MCF 10A (cell line): Measurements from ENCODE around the gene SPAG6. TPM values are rescaled to one million over a fixed set of nuclear protein-coding genes. Genes with fewer than 3 reads are reported as not detected.

Experiments used
- BruUV-seq: library from RNA; stranded (reverse); fragments of 400-500 nt; replicated peaks from 2 replicates; lab custom pipeline; 2021; lab: Mats Ljungman, UMichigan
- CTCF ChIA-PET: fragments of 300-600 bp; sonication (Branson Sonifier 250); formaldehyde crosslinking; extraction: SDS; loops from one replicate; lab custom pipeline; 2021; ENCODE audit warnings: antibody characterized with exemption, inconsistent platforms; lab: Yijun Ruan, JAX
- POLR2A ChIA-PET: fragments of 300-600, 350-650 bp; sonication (Branson Sonifier 250); formaldehyde crosslinking; extraction: SDS; loops from one replicate; lab custom pipeline; 2020; ENCODE audit warnings: antibody characterized with exemption, inconsistent platforms; lab: Yijun Ruan, JAX
- DNase-seq: peaks from one replicate; pipeline ENCODE4 v3.0.0-alpha.2; 2018; ENCODE audit not compliant: unreplicated experiment
- H3K27ac Mint-ChIP-seq: one replicate; pipeline ENCODE4 v1.8.0; 2022; ENCODE audit warnings: mild to moderate bottlenecking, low read depth, mixed read lengths; ENCODE audit not compliant: unreplicated experiment
- H3K27me3 Mint-ChIP-seq: one replicate; pipeline ENCODE4 v1.8.0; 2022; ENCODE audit warnings: mixed read lengths; ENCODE audit not compliant: insufficient read depth, unreplicated experiment
- H3K36me3 Mint-ChIP-seq: one replicate; pipeline ENCODE4 v1.8.0; 2022; ENCODE audit warnings: mild to moderate bottlenecking, moderate library complexity, mixed read lengths; ENCODE audit not compliant: insufficient read depth, unreplicated experiment
- H3K4me1 Mint-ChIP-seq: one replicate; pipeline ENCODE4 v1.8.0; 2022; ENCODE audit warnings: mixed read lengths; ENCODE audit not compliant: insufficient read depth, unreplicated experiment
- H3K4me3 Mint-ChIP-seq: one replicate; pipeline ENCODE4 v1.8.0; 2022; ENCODE audit warnings: mild to moderate bottlenecking, moderate library complexity, mixed read lengths; ENCODE audit not compliant: unreplicated experiment
- H3K9me3 Mint-ChIP-seq: one replicate; pipeline ENCODE4 v1.8.0; 2022; ENCODE audit warnings: mixed read lengths; ENCODE audit not compliant: unreplicated experiment
- CTCF ChIP-seq: fragments of 200-600 bp; IDR thresholded peaks from one replicate; pipeline ENCODE4 v1.8.0; 2022; ENCODE audit warnings: antibody characterized with exemption, mild to moderate bottlenecking; ENCODE audit not compliant: unreplicated experiment
- intact Hi-C: fragments of 100-400 bp; cut with micrococcal nuclease; formaldehyde crosslinking; loops from 2 replicates; pipeline ENCODE4 v1.14.1; 2022
- total RNA-seq: library from RNA; stranded (reverse); gene quantifications from 2 replicates; pipeline ENCODE4 v1.2.3, GENCODE V29; 2022

Gene SPAG6
- total RNA-seq, 1 experiment from 2014 or later, result not detected

GRCh38 chr10:22370320-22370719 lies 25.0 kb downstream of the SPAG6 start:
- no peaks in the 10 kb centered on the region for H3K4me1 Mint-ChIP-seq
- H3K4me3 Mint-ChIP-seq, result no peak overlapping the region
- H3K36me3 Mint-ChIP-seq, result no peaks in the 10 kb centered on the region
- no TSS peak for BruUV-seq
- TF ChIP-seq CTCF, result no peak
- ChIA-PET POLR2A (interaction anchor here (1.5 to 1.9 kb wide), 2 partner anchors 30 to 44 kb away, joined by 3 to 6 read pairs; no protein-coding TSS in a partner anchor), CTCF (interaction anchor here (0.6 to 1.0 kb wide), 2 partner anchors 23 to 369 kb away, joined by 3 read pairs; no protein-coding TSS in a partner anchor)
- H3K27me3 Mint-ChIP-seq, result no peaks in the 10 kb centered on the region
- no peak for DNase-seq
- H3K27ac Mint-ChIP-seq, result no peak overlapping the region
- no peaks in the 10 kb centered on the region for H3K9me3 Mint-ChIP-seq
- intact Hi-C loops, result no loop called here

GRCh38 chr10:22372298-22372697 lies 27.0 kb downstream of the SPAG6 start:
- CTCF ChIA-PET, result interaction anchor here (0.6 to 0.9 kb wide), 2 partner anchors 20 to 216 kb away, joined by 3 to 4 read pairs; no protein-coding TSS in a partner anchor
- intact Hi-C loops, result no loop called here
- Mint-ChIP-seq H3K36me3 (no peaks in the 10 kb centered on the region), H3K27me3 (no peaks in the 10 kb centered on the region), H3K4me1 (no peaks in the 10 kb centered on the region), H3K9me3 (no peaks in the 10 kb centered on the region), H3K4me3 (no peak overlapping the region), H3K27ac (no peak overlapping the region)
- TF ChIP-seq CTCF, result no peak
- POLR2A ChIA-PET, result interaction anchor here (1.9 kb wide), 1 partner anchor 32 kb away, joined by 6 read pairs; no protein-coding TSS in a partner anchor
- DNase-seq, result no peak
- no TSS peak for BruUV-seq

- BruUV-seq, result no TSS peak
- no peak overlapping the region for H3K4me3 Mint-ChIP-seq
- no peaks in the 10 kb centered on the region for H3K9me3 Mint-ChIP-seq
- POLR2A ChIA-PET, result no interaction called here
- CTCF ChIA-PET, result interaction anchor here (0.5 to 0.9 kb wide), 3 partner anchors 10 to 140 kb away, joined by 3 read pairs; no protein-coding TSS in a partner anchor
- H3K36me3 Mint-ChIP-seq, result no peaks in the 10 kb centered on the region
- no peak for TF ChIP-seq CTCF
- no peaks in the 10 kb centered on the region for H3K27me3 Mint-ChIP-seq
- no peak for DNase-seq
- H3K4me1 Mint-ChIP-seq, result no peaks in the 10 kb centered on the region
- H3K27ac Mint-ChIP-seq, result no peak overlapping the region
- intact Hi-C loops, result no loop called here
Observed at GRCh38 chr10:22372917-22373316, 27.6 kb downstream of the SPAG6 start.

GRCh38 chr10:22374489-22375126 lies 29.3 kb downstream of the SPAG6 start:
- no peaks in the 10 kb centered on the region for H3K27me3 Mint-ChIP-seq
- H3K4me3 Mint-ChIP-seq, result no peak overlapping the region
- intact Hi-C loops, result no loop called here
- CTCF ChIA-PET, result interaction anchor here (0.6 to 1.7 kb wide), 3 partner anchors 13 to 1326 kb away, joined by 3 to 5 read pairs (median 4); no protein-coding TSS in a partner anchor
- POLR2A ChIA-PET, result no interaction called here
- H3K9me3 Mint-ChIP-seq, result no peaks in the 10 kb centered on the region
- no peaks in the 10 kb centered on the region for H3K4me1 Mint-ChIP-seq
- no peaks in the 10 kb centered on the region for H3K36me3 Mint-ChIP-seq
- BruUV-seq, result no TSS peak
- DNase-seq, result no peak
- H3K27ac Mint-ChIP-seq, result no peak overlapping the region
- no peak for TF ChIP-seq CTCF
